SK-N-MC (cell line): ENCODE data around the gene FLNB.

ENCODE experiments used
- EZH2 ChIP-seq: fragments of 200-600 bp; sonication (generic); IDR thresholded peaks from one replicate; pipeline ENCODE4 v1.6.1; 2017; ENCODE audit warnings: antibody characterized with exemption
- FOXP2 ChIP-seq: optimal IDR thresholded peaks from 2 replicates; pipeline ENCODE3; 2011; ENCODE audit warnings: mild to moderate bottlenecking, moderate library complexity; ENCODE audit not compliant: insufficient read depth; ENCODE audit errors: extremely low read length, control extremely low read depth
- POLR2AphosphoS5 ChIP-seq: IDR thresholded peaks from 2 replicates; pipeline ENCODE4 v1.6.1; 2012; ENCODE audit warnings: mild to moderate bottlenecking, low read depth, low read length, borderline replicate concordance

DNA sequence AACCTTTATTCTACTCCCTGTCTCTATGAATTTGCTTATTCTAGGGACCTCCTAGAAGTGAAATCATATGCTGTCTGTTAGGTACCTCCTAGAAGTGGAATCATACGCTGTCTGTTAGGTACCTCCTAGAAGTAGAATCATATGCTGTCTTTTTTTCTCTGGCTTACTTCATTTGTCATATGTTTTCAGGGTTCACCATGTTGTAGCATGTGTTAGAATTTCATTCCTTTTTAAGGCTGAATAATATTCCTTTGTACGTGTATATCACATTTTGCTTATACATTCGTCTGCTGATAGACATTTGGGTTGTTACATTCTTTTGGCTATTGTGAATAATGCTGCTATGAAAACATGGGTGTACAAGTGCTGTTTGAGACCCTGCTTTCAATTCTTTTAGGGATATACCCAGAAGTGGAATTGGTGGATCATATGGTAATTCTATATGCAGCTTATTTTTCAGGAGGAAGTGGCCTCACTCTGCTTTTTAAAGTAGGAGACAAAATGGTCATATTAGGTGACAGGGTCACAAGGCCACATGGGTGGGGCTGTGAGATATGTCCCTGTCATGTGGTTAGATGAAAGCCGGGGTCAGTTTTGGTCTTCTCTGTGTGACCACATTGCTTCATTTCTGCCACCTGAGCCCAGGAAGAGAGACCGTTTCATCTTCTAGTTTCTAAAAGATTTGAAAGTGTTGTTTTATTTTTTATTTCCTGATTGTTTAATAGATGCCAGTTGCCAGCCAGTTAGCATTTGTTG is 76.7 kb downstream of the FLNB start:
- TF ChIP-seq POLR2AphosphoS5 (no peak), EZH2 (no peak), FOXP2 (no peak)
